H1 (cell line): ENCODE results near the gene TRIM5. TPM values are rescaled to one million over a fixed set of nuclear protein-coding genes. Genes with fewer than 3 reads are reported as not detected.

Experiments used
- RXRA ChIP-seq: IDR thresholded peaks from 2 replicates; pipeline ENCODE4 v1.6.1; 2011; ENCODE audit warnings: low read depth, mild to moderate bottlenecking, low read length, moderate library complexity; ENCODE audit not compliant: insufficient read depth
- polyA plus RNA-seq, 7 experiments: library from polyadenylated mRNA; depleted of rRNA in 3 of 7; stranded (reverse) in 5 of 7; unstranded in 2 of 7; fragments of >200 nt in 5 of 7; fragments of 200-250 nt in 2 of 7; gene quantifications; 1 replicate in 5 of 7; 2 replicates in 1 of 7; 4 replicates in 1 of 7; pipeline versions ENCODE4 v1.2.1 to v1.2.3, GENCODE V29; 2011 to 2013; ENCODE audit warnings: missing spikeins in 2 of 7, mixed read lengths in 2 of 7
- total RNA-seq: library from RNA; stranded (reverse); fragmentation: NEBNext Ultra II Directional; extraction: Animal tissue kit (Norgen Biotek cat#: 25700); gene quantifications from 2 replicates; pipeline ENCODE4 v1.2.1, GENCODE V29; 2021

Gene TRIM5
- total and polyA plus RNA-seq, 2 of the 8 experiments (the other 6 are each of a cell fraction or from before 2014, with no cell fraction given), result 23.5 to 35.5 TPM

DNA sequence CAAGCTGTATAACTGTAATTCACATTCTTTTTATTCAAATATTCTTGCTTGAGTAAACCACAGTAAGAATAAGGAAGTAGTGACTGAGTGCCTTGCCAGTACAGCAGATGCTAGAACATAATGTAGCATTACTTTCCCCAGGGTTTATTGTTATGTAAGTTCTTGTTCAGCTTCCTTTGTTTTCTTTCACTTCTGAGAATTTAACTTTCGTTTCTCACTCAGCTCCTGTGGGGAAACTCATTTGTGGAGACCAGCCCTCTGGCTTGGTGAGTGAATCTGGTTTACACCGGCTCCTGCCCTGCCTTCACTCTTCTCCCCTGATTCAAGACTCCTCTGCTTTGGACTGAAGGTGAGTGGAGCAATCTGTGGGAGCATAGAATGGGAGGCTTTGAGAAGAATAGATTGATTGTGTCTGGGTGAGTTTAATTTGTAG, 4.7 kb upstream of the TRIM5 start, which contains the start of gene TRIM22 (continued):
- TF ChIP-seq RXRA, result no peak
